Measurements from ENCODE around the gene EPHB2.

GRCh38 chr1:22671999-22672398 is 38.6 kb upstream of the EPHB2 start:
- TF ChIP-seq, protein P1, sequence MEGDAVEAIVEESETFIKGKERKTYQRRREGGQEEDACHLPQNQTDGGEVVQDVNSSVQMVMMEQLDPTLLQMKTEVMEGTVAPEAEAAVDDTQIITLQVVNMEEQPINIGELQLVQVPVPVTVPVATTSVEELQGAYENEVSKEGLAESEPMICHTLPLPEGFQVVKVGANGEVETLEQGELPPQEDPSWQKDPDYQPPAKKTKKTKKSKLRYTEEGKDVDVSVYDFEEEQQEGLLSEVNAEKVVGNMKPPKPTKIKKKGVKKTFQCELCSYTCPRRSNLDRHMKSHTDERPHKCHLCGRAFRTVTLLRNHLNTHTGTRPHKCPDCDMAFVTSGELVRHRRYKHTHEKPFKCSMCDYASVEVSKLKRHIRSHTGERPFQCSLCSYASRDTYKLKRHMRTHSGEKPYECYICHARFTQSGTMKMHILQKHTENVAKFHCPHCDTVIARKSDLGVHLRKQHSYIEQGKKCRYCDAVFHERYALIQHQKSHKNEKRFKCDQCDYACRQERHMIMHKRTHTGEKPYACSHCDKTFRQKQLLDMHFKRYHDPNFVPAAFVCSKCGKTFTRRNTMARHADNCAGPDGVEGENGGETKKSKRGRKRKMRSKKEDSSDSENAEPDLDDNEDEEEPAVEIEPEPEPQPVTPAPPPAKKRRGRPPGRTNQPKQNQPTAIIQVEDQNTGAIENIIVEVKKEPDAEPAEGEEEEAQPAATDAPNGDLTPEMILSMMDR (IDR thresholded peaks at IDR 0.05), result no peak
- TF ChIP-seq POLR2A (IDR thresholded peaks at IDR 0.05), result no peak
